SK-N-SH (cell line): Measurements from ENCODE around the gene TMEM127. TPM values are rescaled to one million over a fixed set of nuclear protein-coding genes. Genes with fewer than 3 reads are reported as not detected.

Experiments used
- CTCF ChIA-PET: fragments of 300-600, 350-600 bp; formaldehyde crosslinking; extraction: SDS; loops from one replicate; lab custom pipeline; 2021; lab: Yijun Ruan, JAX
- POLR2A ChIA-PET: fragments of 350-600 bp; sonication (Branson Sonifier 250); formaldehyde crosslinking; extraction: SDS; loops from one replicate; lab custom pipeline; 2020; ENCODE audit warnings: antibody characterized with exemption, inconsistent platforms; lab: Yijun Ruan, JAX
- DNase-seq: peaks from one replicate; pipeline ENCODE4 v3.0.0; 2012
- H2AFZ ChIP-seq: fragments of 200-600 bp; sonication (generic); 2 replicates; pipeline ENCODE4 v1.8.1; 2016; ENCODE audit warnings: antibody characterized with exemption, mild to moderate bottlenecking, low read depth
- H3F3A ChIP-seq: fragments of 200-600 bp; sonication (generic); replicated peaks from 2 replicates; pipeline ENCODE3; 2016; ENCODE audit warnings: antibody characterized with exemption, mild to moderate bottlenecking; ENCODE audit not compliant: insufficient read depth
- H3K27ac ChIP-seq, 2 experiments: fragments of 200-500 bp in 1 of 2; fragments of 200-600 bp in 1 of 2; sonication (Bioruptor generic) in 1 of 2; sonication (generic), shearing (Covaris generic) in 1 of 2; 2 replicates each; pipeline versions ENCODE4 v1.5.1 to v1.6.1; 2014 to 2016; ENCODE audit warnings: low read depth in 2 of 2, inconsistent platforms in 1 of 2, low read length in 1 of 2, mild to moderate bottlenecking in 1 of 2, mixed read lengths in 1 of 2
- H3K27me3 ChIP-seq: fragments of 200-600 bp; sonication (generic), shearing (Covaris generic); 2 replicates; pipeline ENCODE4 v1.6.1; 2016; ENCODE audit warnings: mixed run types; ENCODE audit not compliant: insufficient read depth
- H3K36me3 ChIP-seq, 2 experiments: fragments of 200-500 bp in 1 of 2; fragments of 200-600 bp in 1 of 2; sonication (Bioruptor generic) in 1 of 2; sonication (generic) in 1 of 2; replicated peaks in 1 of 2; 2 replicates each; pipeline versions ENCODE3 to v1.5.1; 2014 to 2016; ENCODE audit warnings: low read length in 1 of 2, mild to moderate bottlenecking in 1 of 2; ENCODE audit not compliant: insufficient read depth in 2 of 2, control insufficient read depth in 1 of 2
- H3K4me1 ChIP-seq, 2 experiments: fragments of 200-500 bp in 1 of 2; fragments of 200-600 bp in 1 of 2; sonication (Bioruptor generic) in 1 of 2; sonication (generic), shearing (Covaris generic) in 1 of 2; 2 replicates each; pipeline versions ENCODE4 v1.5.1 to v1.6.1; 2014 to 2016; ENCODE audit warnings: low read depth in 1 of 2, low read length in 1 of 2, mixed run types in 1 of 2; ENCODE audit not compliant: insufficient read depth in 2 of 2, control insufficient read depth in 1 of 2
- H3K4me2 ChIP-seq: fragments of 200-600 bp; sonication (generic), shearing (Covaris generic); 2 replicates; pipeline ENCODE4 v1.6.1; 2017; ENCODE audit warnings: mixed run types
- H3K4me3 ChIP-seq, 2 experiments: fragments of 200-500 bp in 1 of 2; fragments of 200-600 bp in 1 of 2; sonication (Bioruptor generic) in 1 of 2; sonication (generic), shearing (Covaris generic) in 1 of 2; 2 replicates each; pipeline versions ENCODE4 v1.5.1 to v1.8.1; 2014 to 2016; ENCODE audit warnings: low read depth in 2 of 2, inconsistent platforms in 1 of 2, low read length in 1 of 2, mild to moderate bottlenecking in 1 of 2, mixed read lengths in 1 of 2, moderate library complexity in 1 of 2
- H3K79me2 ChIP-seq: fragments of 200-600 bp; sonication (generic); 2 replicates; pipeline ENCODE4 v1.8.1; 2017; ENCODE audit warnings: mild to moderate bottlenecking; ENCODE audit not compliant: insufficient read depth
- H3K9ac ChIP-seq: fragments of 200-600 bp; sonication (generic); 2 replicates; pipeline ENCODE4 v1.6.1; 2017; ENCODE audit warnings: mixed run types
- H3K9me2 ChIP-seq: fragments of 200-600 bp; sonication (generic); 2 replicates; pipeline ENCODE4 v1.6.1; 2017; ENCODE audit warnings: mixed run types
- H3K9me3 ChIP-seq: fragments of 200-600 bp; sonication (generic); 2 replicates; pipeline ENCODE4 v1.6.1; 2017; ENCODE audit warnings: mixed run types, mild to moderate bottlenecking, moderate library complexity
- H4K20me1 ChIP-seq: fragments of 200-600 bp; sonication (generic); 2 replicates; pipeline ENCODE4 v1.6.1; 2017; ENCODE audit warnings: mild to moderate bottlenecking, mixed run types; ENCODE audit not compliant: insufficient read depth
- CHD2 ChIP-seq: fragments of 150-350 bp; IDR thresholded peaks from 2 replicates; pipeline ENCODE4 v1.6.1; 2018; ENCODE audit warnings: low read length; ENCODE audit not compliant: partially characterized antibody
- ELF1 ChIP-seq: IDR thresholded peaks from 2 replicates; pipeline ENCODE4 v1.4.0; 2012
- EP300 ChIP-seq, 2 experiments: IDR thresholded peaks; 2 replicates each; pipeline versions ENCODE4 v1.4.0 to v1.6.1; 2012; ENCODE audit warnings: borderline replicate concordance in 1 of 2, low read depth in 1 of 2, low read length in 1 of 2
- FOSL2 ChIP-seq: IDR thresholded peaks from 2 replicates; pipeline ENCODE4 v1.4.0; 2012; ENCODE audit warnings: low read depth, mild to moderate bottlenecking, moderate library complexity, borderline replicate concordance
- JUND ChIP-seq: IDR thresholded peaks from 2 replicates; pipeline ENCODE4 v1.4.0; 2012
- MEF2A ChIP-seq: IDR thresholded peaks from 2 replicates; pipeline ENCODE4 v1.4.0; 2012; ENCODE audit warnings: low read depth, borderline replicate concordance
- POLR2AphosphoS5 ChIP-seq: IDR thresholded peaks from 2 replicates; pipeline ENCODE4 v1.6.1; 2012; ENCODE audit warnings: low read depth, low read length
- SMC3 ChIP-seq: IDR thresholded peaks from 2 replicates; pipeline ENCODE4 v1.6.1; 2012; ENCODE audit warnings: low read depth, low read length, improper control_type of control experiment
- TEAD4 ChIP-seq: IDR thresholded peaks from 2 replicates; pipeline ENCODE4 v1.4.0; 2012; ENCODE audit warnings: mild to moderate bottlenecking, borderline replicate concordance; ENCODE audit not compliant: insufficient read depth
- YY1 ChIP-seq: IDR thresholded peaks from 2 replicates; pipeline ENCODE4 v1.4.0; 2012; ENCODE audit warnings: low read depth, mild to moderate bottlenecking
- WGBS: methylation state at CpG from one replicate; pipeline ENCODE4 v1.1.6; 2017; ENCODE audit warnings: low lambda C conversion rate; 5-methylcytosine and 5-hydroxymethylcytosine counted together
- polyA plus RNA-seq, 3 experiments: library from polyadenylated mRNA; depleted of rRNA; stranded (reverse); fragments of >200 nt; gene quantifications; 2 replicates each; pipeline ENCODE4 v1.2.3, GENCODE V29; 2012
- TF ChIP-seq, protein P1 (sequence below): fragments of 150-350 bp; IDR thresholded peaks from 2 replicates; pipeline ENCODE4 v1.6.1; 2016; ENCODE audit warnings: mild to moderate bottlenecking, low read depth, low read length

TMEM127 gene
- polyA plus RNA-seq, 1 of the 3 experiments (the other 2 are of a cell fraction): 40.9 TPM

DNA sequence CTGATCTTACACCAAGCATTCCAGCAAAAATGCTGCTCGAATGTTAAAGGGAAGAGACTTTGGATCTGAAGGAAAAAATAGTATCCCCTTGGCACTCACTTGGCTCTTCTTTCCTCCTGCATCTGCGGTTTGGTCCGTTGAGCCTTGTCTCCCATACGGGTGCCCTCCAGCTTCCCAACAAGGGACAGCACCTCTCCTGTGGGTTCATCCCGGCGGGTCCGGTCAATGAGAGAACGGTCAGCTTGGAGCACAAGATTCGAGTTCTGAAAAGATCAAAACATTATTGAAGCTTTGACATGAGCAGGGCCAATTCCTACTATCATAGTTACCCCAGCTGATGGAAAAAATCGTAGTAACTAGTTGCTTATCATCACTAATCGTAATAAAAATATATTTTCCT lies 38.8 kb upstream of the TMEM127 start:
- H2AFZ ChIP-seq: no peak overlapping the region
- ChIA-PET POLR2A (interaction anchor here (0.9 to 3.0 kb wide), 6 partner anchors 16 to 44 kb away, joined by 3 to 20 read pairs (median 4); partner anchors contain the start of gene ITPRIPL1), CTCF (interaction anchor here (0.8 to 1.3 kb wide), 2 partner anchors 39 to 44 kb away, joined by 3 to 8 read pairs; partner anchors contain the start of genes CIAO1 and TMEM127)
- H4K20me1 ChIP-seq: peaks cover 4% of the 10 kb centered on the region; the same call in 1 of the 2 replicates
- no peaks in the 10 kb centered on the region for H3F3A ChIP-seq
- TF ChIP-seq TEAD4 (no peak), FOSL2 (no peak)
- TF ChIP-seq, protein P1, sequence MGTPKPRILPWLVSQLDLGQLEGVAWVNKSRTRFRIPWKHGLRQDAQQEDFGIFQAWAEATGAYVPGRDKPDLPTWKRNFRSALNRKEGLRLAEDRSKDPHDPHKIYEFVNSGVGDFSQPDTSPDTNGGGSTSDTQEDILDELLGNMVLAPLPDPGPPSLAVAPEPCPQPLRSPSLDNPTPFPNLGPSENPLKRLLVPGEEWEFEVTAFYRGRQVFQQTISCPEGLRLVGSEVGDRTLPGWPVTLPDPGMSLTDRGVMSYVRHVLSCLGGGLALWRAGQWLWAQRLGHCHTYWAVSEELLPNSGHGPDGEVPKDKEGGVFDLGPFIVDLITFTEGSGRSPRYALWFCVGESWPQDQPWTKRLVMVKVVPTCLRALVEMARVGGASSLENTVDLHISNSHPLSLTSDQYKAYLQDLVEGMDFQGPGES: no peak
- no peaks in the 10 kb centered on the region for H3K27me3 ChIP-seq
- peak overlapping the region in 1 of 2 experiments; percentile 79; a peak in 2 of 4 replicates for H3K27ac ChIP-seq
- H3K79me2 ChIP-seq: peaks cover 63% of the 10 kb centered on the region
- H3K9ac ChIP-seq: peak overlapping the region; percentile 88
- peak overlapping the region; percentile 87 for H3K4me2 ChIP-seq
- H3K36me3 ChIP-seq: peaks cover 45 to 47% of the 10 kb centered on the region in 2 experiments
- H3K9me3 ChIP-seq: no peaks in the 10 kb centered on the region
- H3K4me1 ChIP-seq: peaks cover 18 to 20% of the 10 kb centered on the region in 2 experiments
- 19% methylated on average over 11 of the region's 11 CpGs for WGBS
- H3K9me2 ChIP-seq: no peaks in the 10 kb centered on the region
- DNase-seq: peak; percentile 26
- H3K4me3 ChIP-seq: peak overlapping the region; percentile 64 to 87

DNA sequence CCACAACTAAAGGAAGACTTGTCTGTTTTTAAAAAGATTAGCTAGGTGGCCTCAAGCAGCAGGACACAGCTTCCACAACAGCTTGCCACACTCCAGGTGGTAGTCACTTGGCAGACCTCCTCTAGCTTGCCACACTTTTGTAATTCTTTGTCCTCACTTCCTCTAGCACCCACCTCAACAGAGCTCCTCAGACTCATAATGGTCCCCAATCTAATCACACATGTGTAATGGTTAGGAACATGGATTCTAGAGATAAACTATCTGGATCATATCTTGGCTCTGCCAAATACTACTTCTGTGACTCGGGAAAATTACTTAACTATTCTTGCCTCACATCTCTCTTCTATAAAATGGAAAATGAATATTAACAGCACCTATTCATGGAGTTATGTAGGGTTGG lies 36.1 kb upstream of the TMEM127 start:
- H3K4me3 ChIP-seq: no peak overlapping the region
- H3K9me2 ChIP-seq: no peaks in the 10 kb centered on the region
- CTCF ChIA-PET: interaction anchor here (0.9 to 1.6 kb wide), 2 partner anchors 20 to 207 kb away, joined by 3 to 5 read pairs; no protein-coding TSS in a partner anchor
- peaks cover 18 to 20% of the 10 kb centered on the region in 2 experiments for H3K4me1 ChIP-seq
- no peaks in the 10 kb centered on the region for H3K27me3 ChIP-seq
- H3K4me2 ChIP-seq: no peak overlapping the region
- no peak for DNase-seq
- H4K20me1 ChIP-seq: peaks cover 6% of the 10 kb centered on the region; the same call in 1 of the 2 replicates
- 87% methylated on average over 1 of the region's 1 CpG for WGBS
- H3K79me2 ChIP-seq: peaks cover 72% of the 10 kb centered on the region
- no peaks in the 10 kb centered on the region for H3F3A ChIP-seq
- TF ChIP-seq MEF2A (no peak), CHD2 (no peak), SMC3 (no peak), JUND (no peak), YY1 (no peak), ELF1 (no peak), EP300 (IDR thresholded peaks at IDR 0.05; ENCODE audit: borderline replicate concordance in 1 of 2, low read depth in 1 of 2, low read length in 1 of 2) (no peak), TEAD4 (no peak), POLR2AphosphoS5 (no peak)
- TF ChIP-seq, protein P1: no peak
- H3K9ac ChIP-seq: no peak overlapping the region
- no peak overlapping the region for H3K27ac ChIP-seq
- no peaks in the 10 kb centered on the region for H3K9me3 ChIP-seq
- peaks cover 72 to 75% of the 10 kb centered on the region in 2 experiments for H3K36me3 ChIP-seq
- POLR2A ChIA-PET: no interaction called here
- no peak overlapping the region for H2AFZ ChIP-seq
